ES-I3 (cell line): ENCODE results near the gene COG7.
"Not testable (repeated sequence)": the region's sequence is repeated elsewhere in the genome, so short reads cannot be mapped to it uniquely, and the experiment has no call there.

Experiments
- H3K36me3 ChIP-seq: 2 replicates; pipeline ENCODE4 v1.6.1; 2013; ENCODE audit warnings: mild to moderate bottlenecking, low read length, control low read depth, moderate library complexity; ENCODE audit not compliant: insufficient read depth
- H3K4me1 ChIP-seq: 2 replicates; pipeline ENCODE4 v1.6.1; 2013; ENCODE audit warnings: mild to moderate bottlenecking, control low read depth, low read length; ENCODE audit not compliant: insufficient read depth
- H3K9ac ChIP-seq: 2 replicates; pipeline ENCODE4 v1.6.1; 2013; ENCODE audit warnings: low read depth, mild to moderate bottlenecking, low read length, moderate library complexity
- H3K9me3 ChIP-seq: 2 replicates; pipeline ENCODE4 v1.6.1; 2013; ENCODE audit warnings: mild to moderate bottlenecking, low read length, moderate library complexity; ENCODE audit not compliant: control insufficient read depth, insufficient read depth

Gene COG7

GRCh38 chr16:23409522-23409921, 43.5 kb downstream of the COG7 start:
- Histone ChIP-seq H3K4me1 (peaks cover 13% of the 10 kb centered on the region), H3K36me3 (no peaks in the 10 kb centered on the region; the same call in 1 of the 2 replicates), H3K9me3 (no peaks in the 10 kb centered on the region), H3K9ac (no peak overlapping the region)

DNA sequence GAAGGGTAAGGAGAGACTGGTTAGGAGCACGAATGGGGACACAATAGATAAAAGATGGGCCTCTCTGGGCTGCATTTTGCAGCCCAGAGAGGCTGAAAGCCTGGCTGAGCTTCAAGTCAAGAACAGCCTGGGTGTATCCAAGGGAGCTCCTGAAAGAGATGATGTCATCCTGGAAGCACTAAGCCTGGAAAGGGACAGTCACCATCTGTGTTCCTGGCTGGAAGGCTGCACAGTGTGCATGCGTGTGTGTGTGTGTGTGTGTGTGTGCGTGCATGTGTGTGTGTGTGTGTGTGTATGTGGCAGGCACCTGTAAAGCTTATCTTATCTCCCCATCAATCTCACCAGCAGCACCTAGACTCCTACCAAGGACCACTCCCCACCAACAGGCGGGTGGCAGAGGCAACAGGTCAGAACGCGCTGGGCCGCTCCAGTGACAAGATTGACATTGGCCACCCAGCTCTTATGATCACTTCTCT, 44.1 kb downstream of the COG7 start:
- H3K36me3 ChIP-seq, result no peaks in the 10 kb centered on the region; the same call in 1 of the 2 replicates
- no peaks in the 10 kb centered on the region for H3K9me3 ChIP-seq
- no peak overlapping the region for H3K9ac ChIP-seq
- peaks cover 13% of the 10 kb centered on the region for H3K4me1 ChIP-seq

- Histone ChIP-seq H3K9ac (no peak overlapping the region), H3K4me1 (peaks cover 13% of the 10 kb centered on the region), H3K9me3 (no peaks in the 10 kb centered on the region), H3K36me3 (peaks cover 3% of the 10 kb centered on the region)
Measured at GRCh38 chr16:23408242-23408822, 44.7 kb downstream of the COG7 start.

- H3K36me3 ChIP-seq, result peaks cover 3% of the 10 kb centered on the region
- no peaks in the 10 kb centered on the region for H3K9me3 ChIP-seq
- no peak overlapping the region for H3K9ac ChIP-seq
- H3K4me1 ChIP-seq, result peaks cover 13% of the 10 kb centered on the region
Measured at GRCh38 chr16:23407436-23408127, 45.4 kb downstream of the COG7 start.

DNA sequence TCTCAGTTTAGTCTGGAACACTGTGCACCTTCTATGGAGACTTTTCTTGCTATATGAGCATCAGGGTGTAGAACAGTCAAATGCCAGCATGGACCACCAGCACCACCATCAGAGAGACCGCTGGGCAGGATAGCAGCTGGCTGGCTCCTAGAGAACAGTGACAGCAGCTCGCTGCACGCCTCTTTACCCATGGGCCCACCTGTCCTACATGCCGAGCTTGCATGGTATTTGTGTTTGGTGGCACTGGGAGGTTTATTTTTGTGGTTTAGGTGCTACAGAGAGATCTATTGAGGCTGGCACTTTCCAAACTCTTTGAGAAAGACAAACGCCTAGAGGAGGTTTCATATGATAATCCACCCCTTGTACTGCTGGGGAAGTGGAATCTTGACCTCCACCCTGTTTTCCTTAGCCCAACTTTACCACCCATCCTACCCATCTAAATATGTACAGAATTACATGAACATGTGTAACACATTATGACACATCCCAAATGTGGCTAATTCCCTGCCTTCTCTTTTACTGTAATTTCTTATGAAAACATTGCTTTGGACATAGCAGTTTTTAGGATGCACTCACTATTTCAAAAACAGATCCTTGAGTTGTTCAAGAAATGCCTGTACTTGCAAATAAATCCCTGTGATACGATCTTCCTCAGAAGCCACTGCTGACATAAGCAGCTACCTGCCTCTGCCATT, 46.3 kb downstream of the COG7 start:
- Histone ChIP-seq H3K9ac (no peak overlapping the region), H3K36me3 (peaks cover 3% of the 10 kb centered on the region), H3K4me1 (peaks cover 13% of the 10 kb centered on the region), H3K9me3 (no peaks in the 10 kb centered on the region)

GRCh38 chr16:23406024-23406423, 47.0 kb downstream of the COG7 start:
- no peaks in the 10 kb centered on the region for H3K9me3 ChIP-seq
- H3K9ac ChIP-seq, result no peak overlapping the region
- peaks cover 3% of the 10 kb centered on the region for H3K36me3 ChIP-seq
- H3K4me1 ChIP-seq, result peaks cover 13% of the 10 kb centered on the region

DNA sequence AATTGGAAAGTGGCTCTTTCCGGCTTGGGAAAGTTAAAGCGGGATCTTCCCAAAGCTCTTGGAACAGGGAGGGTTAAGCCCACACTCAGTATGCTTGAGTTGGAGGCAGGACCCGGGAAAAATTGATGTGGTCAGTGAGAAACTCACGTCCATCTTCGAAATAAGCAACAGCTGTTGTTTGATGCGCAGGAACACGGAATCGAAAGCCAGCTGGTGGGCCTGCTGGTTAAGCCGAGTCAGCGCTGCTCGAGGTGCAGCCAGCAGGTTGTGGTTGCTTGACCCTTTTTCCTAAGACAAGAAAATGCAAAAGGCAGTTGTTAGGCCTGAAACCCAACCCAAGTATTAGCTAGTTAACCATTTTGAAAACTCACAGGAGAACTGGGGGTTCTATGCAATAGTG, 49.4 kb downstream of the COG7 start:
- Histone ChIP-seq H3K36me3 (peaks cover 3% of the 10 kb centered on the region), H3K9me3 (no peaks in the 10 kb centered on the region), H3K9ac (no peak overlapping the region), H3K4me1 (peaks cover 19% of the 10 kb centered on the region)

DNA sequence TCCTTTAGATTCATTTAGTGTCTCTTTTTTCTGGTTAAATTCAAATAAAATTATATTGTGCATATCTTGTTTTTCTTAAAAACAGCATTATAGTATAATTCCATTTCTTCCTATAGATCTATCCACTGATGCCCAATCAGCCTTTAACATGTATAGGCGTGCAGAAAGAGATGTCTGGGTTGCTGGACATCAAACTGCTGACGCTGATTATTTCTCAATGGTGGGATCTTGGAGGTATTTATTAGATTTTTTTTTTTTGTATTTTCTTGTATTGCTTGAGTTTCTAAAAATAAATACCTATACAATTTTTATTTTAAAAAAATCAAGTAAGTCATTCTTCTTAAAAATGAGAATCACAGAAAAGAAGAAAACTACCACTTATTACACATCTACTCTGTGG, 50.9 kb downstream of the COG7 start:
- no peak overlapping the region for H3K9ac ChIP-seq
- no peaks in the 10 kb centered on the region for H3K9me3 ChIP-seq
- H3K4me1 ChIP-seq, result peaks cover 17% of the 10 kb centered on the region
- H3K36me3 ChIP-seq, result peaks cover 3% of the 10 kb centered on the region

DNA sequence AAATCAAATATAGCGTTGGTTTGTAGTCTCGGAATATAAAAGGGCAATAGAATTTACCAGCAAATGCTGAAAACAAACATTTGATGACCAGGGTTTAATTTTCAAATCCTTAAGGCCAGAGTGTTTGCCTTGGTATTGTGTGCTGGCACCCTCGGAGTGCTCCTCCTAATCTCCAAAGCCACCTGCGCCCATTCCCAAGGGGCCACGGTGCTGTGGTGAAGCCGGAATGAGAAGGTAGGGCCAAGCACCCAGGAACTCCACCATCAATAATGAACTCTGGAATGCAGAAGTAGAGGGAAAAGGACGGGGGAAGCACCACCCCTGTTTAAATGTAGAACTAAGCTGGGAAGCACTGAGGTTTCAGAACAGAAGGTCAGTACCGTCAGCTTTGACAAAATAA, 51.9 kb downstream of the COG7 start:
- peaks cover 17% of the 10 kb centered on the region for H3K4me1 ChIP-seq
- H3K9ac ChIP-seq, result no peak overlapping the region
- peaks cover 3% of the 10 kb centered on the region for H3K36me3 ChIP-seq
- no peaks in the 10 kb centered on the region for H3K9me3 ChIP-seq

DNA sequence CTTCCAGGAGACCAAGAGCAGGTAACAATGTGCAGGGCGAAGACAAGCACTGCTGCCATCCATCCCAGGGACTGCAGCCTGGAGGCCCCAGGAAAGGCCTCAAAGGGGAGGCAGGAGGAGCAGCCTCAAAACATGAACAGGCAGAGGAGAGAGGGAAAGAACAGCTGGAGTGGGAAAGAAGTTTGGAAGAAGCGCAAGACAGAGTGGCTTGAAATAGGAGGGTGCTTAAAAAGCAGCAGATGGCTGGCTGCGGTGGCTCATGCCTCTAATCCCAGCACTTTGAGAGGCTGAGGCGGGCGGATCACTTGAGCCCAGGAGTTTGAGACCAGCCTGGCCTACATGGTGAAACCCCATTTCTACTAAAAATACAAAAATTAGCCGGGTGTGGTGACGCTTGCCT, 52.5 kb downstream of the COG7 start:
- H3K36me3 ChIP-seq, H3K9ac ChIP-seq, H3K9me3 ChIP-seq: not testable (repeated sequence)
- peaks cover 17% of the 10 kb centered on the region for H3K4me1 ChIP-seq

- H3K9ac ChIP-seq, result no peak overlapping the region
- peaks cover 3% of the 10 kb centered on the region; the same call in 1 of the 2 replicates for H3K36me3 ChIP-seq
- H3K9me3 ChIP-seq, result no peaks in the 10 kb centered on the region
- peaks cover 17% of the 10 kb centered on the region for H3K4me1 ChIP-seq
Measured at GRCh38 chr16:23398987-23399805, 53.8 kb downstream of the COG7 start.

GRCh38 chr16:23397464-23397863, 55.5 kb downstream of the COG7 start:
- H3K4me1 ChIP-seq, result peaks cover 17% of the 10 kb centered on the region
- no peaks in the 10 kb centered on the region for H3K9me3 ChIP-seq
- H3K9ac ChIP-seq, result no peak overlapping the region
- H3K36me3 ChIP-seq, result no peaks in the 10 kb centered on the region; the same call in 1 of the 2 replicates

GRCh38 chr16:23395732-23396131, 57.3 kb downstream of the COG7 start:
- H3K9me3 ChIP-seq, result no peaks in the 10 kb centered on the region
- peaks cover 3% of the 10 kb centered on the region for H3K36me3 ChIP-seq
- no peak overlapping the region for H3K9ac ChIP-seq
- H3K4me1 ChIP-seq, result peaks cover 17% of the 10 kb centered on the region

DNA sequence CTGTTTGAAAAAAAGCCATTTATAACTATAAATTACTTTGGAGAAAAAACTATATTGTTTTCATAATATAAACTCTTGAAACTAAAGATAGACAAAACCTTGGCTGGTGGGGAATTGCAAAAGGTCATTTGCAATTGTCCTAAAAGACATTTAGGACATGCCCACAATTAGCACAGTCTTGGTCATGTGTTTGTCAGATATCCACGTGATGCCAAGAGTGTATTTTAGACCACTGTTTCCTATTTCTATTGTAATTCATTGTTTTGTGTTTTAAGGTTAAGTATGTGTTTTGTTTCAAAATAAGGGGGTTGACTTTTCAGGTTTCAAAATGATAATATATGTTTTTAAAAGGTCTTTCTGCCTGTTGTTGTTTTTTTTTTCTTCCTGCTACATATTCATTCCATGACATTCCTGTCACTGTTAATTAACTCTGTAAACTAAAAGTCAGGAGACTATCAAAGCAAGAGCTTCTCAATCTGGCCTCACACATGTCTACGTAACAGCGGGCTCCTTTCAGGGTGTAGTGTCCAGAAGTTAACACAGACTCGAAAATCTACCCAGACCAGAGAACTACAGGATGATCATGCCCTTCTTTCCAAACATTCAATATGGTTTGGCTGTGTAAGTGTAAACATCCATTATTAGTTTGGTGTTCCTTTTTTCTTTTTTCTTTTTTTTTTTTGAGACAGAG, 58.7 kb downstream of the COG7 start:
- Histone ChIP-seq H3K4me1 (0 out of 2 replicates have a peak, but pooled peaks cover 5% of the 10 kb centered on the region), H3K9ac (no peak overlapping the region), H3K36me3 (peaks cover 7% of the 10 kb centered on the region), H3K9me3 (no peaks in the 10 kb centered on the region)
